T-helper 17 cell (primary cell): ENCODE results near the gene PTBP1. TPM values are rescaled to one million over a fixed set of nuclear protein-coding genes. Genes with fewer than 3 reads are reported as not detected.

Source experiments
- ATAC-seq: fragments of 150-1000 bp; cut with Tn5 transposase; 2 replicates; pipeline ENCODE4 v1.10.0; 2021; ENCODE audit warnings: mild to moderate bottlenecking, moderate library complexity
- DNase-seq, 3 donors: peaks; one replicate each; pipeline versions ENCODE4 v3.0.0 to v3.0.0-alpha.2; 2020 to 2021
- H3K9me3 ChIP-seq: one replicate; pipeline ENCODE4 v1.7.0; 2013; ENCODE audit warnings: low read length, mild to moderate bottlenecking; ENCODE audit not compliant: control insufficient read depth, poor library complexity, severe bottlenecking
- H3K27ac Mint-ChIP-seq: one replicate; pipeline ENCODE4 v1.8.0; 2022; ENCODE audit warnings: mild to moderate bottlenecking, moderate library complexity, mixed read lengths
- H3K27me3 Mint-ChIP-seq: one replicate; pipeline ENCODE4 v1.8.0; 2022; ENCODE audit warnings: mixed read lengths
- H3K36me3 Mint-ChIP-seq: one replicate; pipeline ENCODE4 v1.8.0; 2022; ENCODE audit warnings: low read depth, mixed read lengths
- H3K4me1 Mint-ChIP-seq: one replicate; pipeline ENCODE4 v1.8.0; 2022; ENCODE audit warnings: mild to moderate bottlenecking, mixed read lengths
- H3K4me3 Mint-ChIP-seq: one replicate; pipeline ENCODE4 v1.8.0; 2022; ENCODE audit warnings: mild to moderate bottlenecking, moderate library complexity, mixed read lengths
- total RNA-seq, 4 donors: library from RNA in 2 of 4; stranded (reverse) in 2 of 4; gene quantifications; one replicate each; pipeline ENCODE4 v1.2.3 and lab custom pipeline; 2022 to 2026

Gene PTBP1
- total RNA-seq, 2 donors from 2014 or later = 334 to 341 TPM

- ATAC-seq = no peak
- Mint-ChIP-seq H3K36me3 (no peaks in the 10 kb centered on the region), H3K4me1 (no peaks in the 10 kb centered on the region), H3K4me3 (no peak overlapping the region), H3K27me3 (no peaks in the 10 kb centered on the region), H3K27ac (no peak overlapping the region)
- no peak for DNase-seq
- H3K9me3 ChIP-seq = no peaks in the 10 kb centered on the region
Measured at GRCh38 chr19:782185-782877, 14.9 kb upstream of the PTBP1 start.

DNA sequence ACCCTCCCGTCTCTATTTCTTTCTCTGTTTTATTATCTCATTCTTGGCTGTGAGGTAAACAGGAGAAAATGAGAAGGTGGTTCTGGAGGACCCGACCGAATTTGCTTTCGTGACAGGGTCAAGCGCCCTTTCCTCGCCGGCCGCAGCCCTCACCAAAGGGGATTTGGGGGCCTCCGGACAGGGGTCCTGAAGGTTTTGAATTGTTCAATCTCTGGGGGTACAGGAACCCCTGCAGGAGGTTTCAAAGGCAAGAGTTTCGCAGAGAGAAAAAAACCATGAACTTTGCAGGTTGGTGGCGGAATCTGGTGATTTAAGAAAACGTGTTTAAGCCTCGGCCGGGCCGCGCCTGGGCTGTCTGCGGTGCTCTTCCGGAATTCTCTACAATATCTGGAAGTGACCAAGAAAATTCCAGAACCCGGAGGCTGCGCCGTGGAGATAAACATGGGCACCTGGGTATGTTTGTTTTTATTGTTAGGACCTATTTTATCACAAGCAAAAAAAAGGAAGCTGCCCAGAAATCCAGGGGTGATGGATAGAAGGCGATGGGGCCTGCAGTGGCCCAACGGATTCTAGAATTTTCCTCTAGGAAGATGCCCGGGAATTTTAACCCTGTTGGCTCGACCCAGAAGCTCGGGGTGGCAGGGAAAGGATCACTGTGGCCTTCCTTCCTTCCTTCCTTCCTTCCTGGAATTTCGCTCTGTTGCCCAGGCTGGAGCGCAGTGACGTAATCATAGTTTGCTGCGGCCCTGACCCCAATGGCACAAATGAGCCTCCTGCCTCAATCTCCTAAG, 14.2 kb upstream of the PTBP1 start:
- H3K36me3 Mint-ChIP-seq = no peaks in the 10 kb centered on the region
- ATAC-seq = no peak
- no peaks in the 10 kb centered on the region for H3K9me3 ChIP-seq
- H3K4me1 Mint-ChIP-seq = no peaks in the 10 kb centered on the region
- no peak overlapping the region for H3K27ac Mint-ChIP-seq
- no peak for DNase-seq
- H3K4me3 Mint-ChIP-seq = no peak overlapping the region
- H3K27me3 Mint-ChIP-seq = no peaks in the 10 kb centered on the region

DNA sequence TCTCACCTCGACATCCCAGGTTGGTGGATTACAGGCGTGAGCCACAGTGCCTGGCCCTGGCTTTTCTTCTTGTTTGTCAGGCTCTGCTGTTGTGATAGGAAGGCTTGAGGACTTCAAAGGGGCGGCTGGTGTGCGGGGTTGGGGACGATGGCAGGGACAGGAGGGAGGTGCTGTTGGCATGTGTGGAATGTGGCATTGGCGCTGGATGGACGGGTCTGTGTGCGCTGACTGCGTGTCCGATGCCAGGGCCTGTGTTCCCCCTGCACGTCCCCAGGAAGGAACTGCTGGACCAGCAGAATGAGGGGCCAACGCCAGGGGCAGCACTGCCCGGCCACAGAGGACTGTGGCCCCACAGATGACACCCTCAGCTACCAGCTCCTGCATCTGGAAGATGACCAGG, 12.7 kb upstream of the PTBP1 start:
- H3K36me3 Mint-ChIP-seq = no peaks in the 10 kb centered on the region
- no peak for DNase-seq
- H3K4me3 Mint-ChIP-seq = no peak overlapping the region
- no peaks in the 10 kb centered on the region for H3K27me3 Mint-ChIP-seq
- no peaks in the 10 kb centered on the region for H3K4me1 Mint-ChIP-seq
- no peak for ATAC-seq
- no peaks in the 10 kb centered on the region for H3K9me3 ChIP-seq
- no peak overlapping the region for H3K27ac Mint-ChIP-seq

- Mint-ChIP-seq H3K36me3 (no peaks in the 10 kb centered on the region), H3K27me3 (no peaks in the 10 kb centered on the region), H3K27ac (no peak overlapping the region), H3K4me1 (no peaks in the 10 kb centered on the region), H3K4me3 (no peak overlapping the region)
- ATAC-seq (no peak), DNase-seq (no peak)
- no peaks in the 10 kb centered on the region for H3K9me3 ChIP-seq
Measured at GRCh38 chr19:787536-787935, 9.7 kb upstream of the PTBP1 start.

DNA sequence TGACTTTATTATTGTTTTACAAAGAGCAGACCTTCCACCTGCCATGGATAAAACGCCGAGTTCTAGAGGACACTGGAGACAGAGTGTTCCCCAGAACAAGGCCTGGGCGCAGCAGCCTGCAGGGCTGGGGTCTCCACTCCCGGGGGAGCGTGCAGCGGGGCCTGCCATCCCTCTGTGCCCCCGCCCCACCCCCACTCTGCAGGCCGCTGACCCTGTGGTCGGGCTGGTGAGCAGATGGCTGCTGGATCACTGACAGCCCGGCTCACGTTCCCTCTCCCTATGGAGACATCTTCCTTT, 8.6 kb upstream of the PTBP1 start:
- Mint-ChIP-seq H3K36me3 (no peaks in the 10 kb centered on the region), H3K27me3 (no peaks in the 10 kb centered on the region), H3K27ac (no peak overlapping the region), H3K4me1 (no peaks in the 10 kb centered on the region), H3K4me3 (no peak overlapping the region)
- ATAC-seq (no peak), DNase-seq (no peak)
- H3K9me3 ChIP-seq = no peaks in the 10 kb centered on the region

- ATAC-seq = no peak
- no peaks in the 10 kb centered on the region for H3K4me1 Mint-ChIP-seq
- H3K27ac Mint-ChIP-seq = peak overlapping the region; percentile 34
- H3K9me3 ChIP-seq = no peaks in the 10 kb centered on the region
- H3K36me3 Mint-ChIP-seq = no peaks in the 10 kb centered on the region
- no peaks in the 10 kb centered on the region for H3K27me3 Mint-ChIP-seq
- no peak overlapping the region for H3K4me3 Mint-ChIP-seq
- no peak for DNase-seq
Measured at GRCh38 chr19:788983-789700, 8.1 kb upstream of the PTBP1 start.

DNA sequence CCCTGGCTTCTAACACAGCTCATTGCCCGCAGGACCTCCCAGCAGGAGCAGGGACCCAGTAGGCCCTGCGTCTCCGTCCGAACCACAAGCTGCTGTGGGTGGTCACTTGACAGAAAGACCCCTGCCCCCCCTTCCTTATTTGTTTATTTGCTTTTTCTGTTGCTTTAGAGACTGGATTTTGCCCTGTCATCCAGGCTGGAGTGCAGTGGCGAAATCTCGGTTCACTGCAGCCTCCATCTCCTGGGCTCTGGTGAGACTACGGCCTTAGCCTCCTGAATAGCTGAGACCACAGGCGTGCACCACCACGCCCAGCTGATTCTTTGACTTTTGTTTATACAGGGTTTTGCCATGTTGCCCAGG, 7.6 kb upstream of the PTBP1 start:
- no peaks in the 10 kb centered on the region for H3K9me3 ChIP-seq
- Mint-ChIP-seq H3K27me3 (no peaks in the 10 kb centered on the region), H3K4me3 (no peak overlapping the region), H3K27ac (peak overlapping the region; percentile 34), H3K4me1 (no peaks in the 10 kb centered on the region), H3K36me3 (no peaks in the 10 kb centered on the region)
- DNase-seq (no peak), ATAC-seq (no peak)

- no peaks in the 10 kb centered on the region for H3K9me3 ChIP-seq
- DNase-seq = no peak
- Mint-ChIP-seq H3K36me3 (no peaks in the 10 kb centered on the region), H3K4me1 (no peaks in the 10 kb centered on the region), H3K27me3 (no peaks in the 10 kb centered on the region), H3K27ac (no peak overlapping the region), H3K4me3 (no peak overlapping the region)
- ATAC-seq = no peak
Measured at GRCh38 chr19:791007-791566, 6.2 kb upstream of the PTBP1 start.

GRCh38 chr19:791567-792305, 5.5 kb upstream of the PTBP1 start:
- no peak for DNase-seq
- no peaks in the 10 kb centered on the region for H3K9me3 ChIP-seq
- ATAC-seq = no peak
- H3K27ac Mint-ChIP-seq = no peak overlapping the region
- H3K27me3 Mint-ChIP-seq = no peaks in the 10 kb centered on the region
- peaks cover 2% of the 10 kb centered on the region for H3K4me1 Mint-ChIP-seq
- H3K4me3 Mint-ChIP-seq = no peak overlapping the region
- H3K36me3 Mint-ChIP-seq = no peaks in the 10 kb centered on the region

- no peak for ATAC-seq
- no peak for DNase-seq
- H3K4me1 Mint-ChIP-seq = peaks cover 4% of the 10 kb centered on the region
- no peak overlapping the region for H3K4me3 Mint-ChIP-seq
- H3K27ac Mint-ChIP-seq = no peak overlapping the region
- no peaks in the 10 kb centered on the region for H3K36me3 Mint-ChIP-seq
- no peaks in the 10 kb centered on the region for H3K27me3 Mint-ChIP-seq
- H3K9me3 ChIP-seq = no peaks in the 10 kb centered on the region
Measured at GRCh38 chr19:792306-792885, 4.9 kb upstream of the PTBP1 start.

GRCh38 chr19:793806-794205, 3.4 kb upstream of the PTBP1 start:
- Mint-ChIP-seq H3K27me3 (no peaks in the 10 kb centered on the region), H3K36me3 (no peaks in the 10 kb centered on the region), H3K4me3 (no peak overlapping the region), H3K4me1 (peaks cover 7% of the 10 kb centered on the region), H3K27ac (no peak overlapping the region)
- DNase-seq (no peak), ATAC-seq (no peak)
- H3K9me3 ChIP-seq = no peaks in the 10 kb centered on the region

DNA sequence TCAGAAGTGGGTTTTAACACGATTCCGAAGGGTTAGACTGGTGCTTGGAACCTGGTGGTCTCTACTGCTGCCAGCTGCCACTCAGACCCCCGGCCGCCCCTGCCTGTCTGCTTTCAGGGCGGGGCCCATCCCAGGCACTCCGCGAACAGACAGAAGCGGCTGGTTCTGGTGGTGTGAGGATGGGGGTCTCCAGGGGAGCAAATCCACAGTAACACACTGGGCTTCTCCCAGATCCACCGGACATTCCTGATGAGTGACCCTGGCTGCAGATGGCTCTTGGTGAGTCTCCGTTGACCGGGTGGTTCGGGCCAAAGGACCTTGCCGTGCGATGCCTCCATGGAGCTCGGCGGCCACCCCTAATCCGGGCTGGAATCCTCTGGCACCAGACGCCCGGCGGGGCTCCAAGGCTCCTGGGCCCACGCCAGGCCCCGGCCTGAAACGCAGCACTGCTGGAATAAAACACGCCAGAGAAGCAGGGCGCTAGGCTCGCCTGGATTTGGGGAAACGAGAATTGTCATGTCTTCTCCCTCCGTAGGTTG, 2.1 kb upstream of the PTBP1 start:
- Mint-ChIP-seq H3K4me1 (peaks cover 19% of the 10 kb centered on the region), H3K36me3 (no peaks in the 10 kb centered on the region), H3K4me3 (no peak overlapping the region), H3K27ac (no peak overlapping the region), H3K27me3 (no peaks in the 10 kb centered on the region)
- H3K9me3 ChIP-seq = no peaks in the 10 kb centered on the region
- DNase-seq (no peak), ATAC-seq (no peak)
